ENCODE data around the gene HIGD2A. TPM values are rescaled to one million over a fixed set of nuclear protein-coding genes. Genes with fewer than 3 reads are reported as not detected.

The HIGD2A gene
- total RNA-seq, 1 donor from 2014 or later: 218 TPM

- DNase-seq (ENCODE audit: missing footprints): no peak
- ATAC-seq: no peak
- intact Hi-C loops (cut with DNase I): no loop called here
These were observed 20.0 kb downstream of the HIGD2A start for GRCh38 chr5:176408590-176408989.

GRCh38 chr5:176409765-176410164, 21.2 kb downstream of the HIGD2A start:
- ATAC-seq: no peak
- intact Hi-C loops (cut with DNase I): no loop called here

GRCh38 chr5:176410486-176411180, 22.1 kb downstream of the HIGD2A start:
- no peak for DNase-seq (ENCODE audit: missing footprints)
- intact Hi-C loops (cut with DNase I): no loop called here
- no peak for ATAC-seq

More at GRCh38 chr5:176409765-176410164, 21.2 kb downstream of the HIGD2A start:
- DNase-seq (ENCODE audit: missing footprints): no peak

GRCh38 chr5:176412517-176413254, 24.1 kb downstream of the HIGD2A start:
- intact Hi-C loops (cut with DNase I): no loop called here
- ATAC-seq: no peak
- DNase-seq (ENCODE audit: missing footprints): no peak

- DNase-seq (ENCODE audit: missing footprints): no peak
- ATAC-seq: peak; percentile 8
- intact Hi-C loops (cut with DNase I): no loop called here
These were observed 24.7 kb downstream of the HIGD2A start for GRCh38 chr5:176413255-176413565.

GRCh38 chr5:176413709-176414191, 25.2 kb downstream of the HIGD2A start:
- intact Hi-C loops (cut with DNase I): no loop called here
- DNase-seq (ENCODE audit: missing footprints) (no peak), ATAC-seq (no peak)

- ATAC-seq (no peak), DNase-seq (ENCODE audit: missing footprints) (no peak)
- intact Hi-C loops (cut with DNase I): no loop called here
These were observed 26.2 kb downstream of the HIGD2A start for GRCh38 chr5:176414704-176415103.

- DNase-seq (ENCODE audit: missing footprints) (no peak), ATAC-seq (no peak)
- intact Hi-C loops (cut with DNase I): no loop called here
These were observed 26.8 kb downstream of the HIGD2A start for GRCh38 chr5:176415240-176415951.

GRCh38 chr5:176415952-176416924, 27.7 kb downstream of the HIGD2A start, which contains the start of gene CLTB:
Gene CLTB (minus strand): TSS chr5:176416539. CDS start chr5:176416363, 176 bp downstream.
- ATAC-seq (peak; percentile 96), DNase-seq (ENCODE audit: missing footprints) (peak; percentile 96)
- intact Hi-C loops (cut with DNase I): loop anchor here (1.0 to 2.0 kb wide), 5 partner anchors 27 to 231 kb away; partner anchors contain the start of genes FAF2, HIGD2A, KIAA1191 and NOP16

- intact Hi-C loops (cut with DNase I): loop anchor here (1.0 to 2.0 kb wide), 5 partner anchors 28 to 230 kb away; partner anchors contain the start of genes FAF2, HIGD2A, KIAA1191 and NOP16
- no peak for ATAC-seq
- DNase-seq (ENCODE audit: missing footprints): no peak
These were observed 28.4 kb downstream of the HIGD2A start for GRCh38 chr5:176416965-176417364.

- no peak for DNase-seq (ENCODE audit: missing footprints)
- no peak for ATAC-seq
These were observed 29.7 kb downstream of the HIGD2A start for GRCh38 chr5:176418251-176418650.

GRCh38 chr5:176420086-176420485, 31.5 kb downstream of the HIGD2A start:
- no peak for DNase-seq (ENCODE audit: missing footprints)
- intact Hi-C loops (cut with DNase I): no loop called here
- no peak for ATAC-seq

More at GRCh38 chr5:176418251-176418650, 29.7 kb downstream of the HIGD2A start:
- intact Hi-C loops (cut with DNase I): no loop called here

- no peak for DNase-seq (ENCODE audit: missing footprints)
- intact Hi-C loops (cut with DNase I): no loop called here
- no peak for ATAC-seq
These were observed 32.5 kb downstream of the HIGD2A start for GRCh38 chr5:176420972-176421544.

- intact Hi-C loops (cut with DNase I): no loop called here
- DNase-seq (ENCODE audit: missing footprints): no peak
- no peak for ATAC-seq
These were observed 35.6 kb downstream of the HIGD2A start for GRCh38 chr5:176424181-176424580.

- no peak for ATAC-seq
- no peak for DNase-seq (ENCODE audit: missing footprints)
- intact Hi-C loops (cut with DNase I): no loop called here
These were observed 36.6 kb downstream of the HIGD2A start for GRCh38 chr5:176425138-176425537.

GRCh38 chr5:176425791-176426190, 37.2 kb downstream of the HIGD2A start:
- ATAC-seq (no peak), DNase-seq (ENCODE audit: missing footprints) (no peak)
- intact Hi-C loops (cut with DNase I): no loop called here

GRCh38 chr5:176426876-176427275, 38.3 kb downstream of the HIGD2A start:
- DNase-seq (ENCODE audit: missing footprints): no peak
- no peak for ATAC-seq
- intact Hi-C loops (cut with DNase I): no loop called here

GRCh38 chr5:176427971-176428370, 39.4 kb downstream of the HIGD2A start:
- no peak for ATAC-seq
- intact Hi-C loops (cut with DNase I): no loop called here
- no peak for DNase-seq (ENCODE audit: missing footprints)

Data from Right ventricle myocardium inferior (tissue), 1 donor.